Duodenal mucosa (tissue), 2 donors: Measurements from ENCODE around the gene ECHS1.

Experiments
- H3K27ac ChIP-seq: one replicate; pipeline ENCODE4 v1.7.0; 2013; ENCODE audit warnings: low read depth, low read length
- H3K27me3 ChIP-seq, 2 donors: one replicate each; pipeline ENCODE4 v1.7.0; 2013; ENCODE audit warnings: low read length in 2 of 2, control low read depth in 1 of 2; ENCODE audit not compliant: insufficient read depth in 2 of 2, control insufficient read depth in 1 of 2
- H3K36me3 ChIP-seq, 2 donors: one replicate each; pipeline ENCODE4 v1.7.0; 2013; ENCODE audit warnings: low read length in 2 of 2, control low read depth in 1 of 2; ENCODE audit not compliant: insufficient read depth in 2 of 2, control insufficient read depth in 1 of 2
- H3K4me1 ChIP-seq, 2 donors: one replicate each; pipeline ENCODE4 v1.7.0; 2013; ENCODE audit warnings: low read length in 2 of 2, control low read depth in 1 of 2; ENCODE audit not compliant: insufficient read depth in 2 of 2, control insufficient read depth in 1 of 2
- H3K4me3 ChIP-seq, 2 donors: one replicate each; pipeline ENCODE4 v1.7.0; 2013; ENCODE audit warnings: low read length in 2 of 2, low read depth in 1 of 2
- H3K9ac ChIP-seq, 2 donors: one replicate each; pipeline ENCODE4 v1.7.0; 2013; ENCODE audit warnings: low read length in 2 of 2, low read depth in 1 of 2
- H3K9me3 ChIP-seq, 2 donors: one replicate each; pipeline ENCODE4 v1.7.0; 2013; ENCODE audit warnings: low read length in 2 of 2, control low read depth in 1 of 2; ENCODE audit not compliant: control insufficient read depth in 1 of 2

The ECHS1 gene

GRCh38 chr10:133366751-133367150 lies 6.4 kb downstream of the ECHS1 start:
- Histone ChIP-seq H3K36me3 (peaks cover 55 to 78% of the 10 kb centered on the region in 2 donors), H3K9ac (no peak overlapping the region), H3K4me3 (no peak overlapping the region), H3K27me3 (no peaks in the 10 kb centered on the region), H3K27ac (no peak overlapping the region), H3K9me3 (no peaks in the 10 kb centered on the region), H3K4me1 (peaks cover 15 to 22% of the 10 kb centered on the region in 2 donors)

DNA sequence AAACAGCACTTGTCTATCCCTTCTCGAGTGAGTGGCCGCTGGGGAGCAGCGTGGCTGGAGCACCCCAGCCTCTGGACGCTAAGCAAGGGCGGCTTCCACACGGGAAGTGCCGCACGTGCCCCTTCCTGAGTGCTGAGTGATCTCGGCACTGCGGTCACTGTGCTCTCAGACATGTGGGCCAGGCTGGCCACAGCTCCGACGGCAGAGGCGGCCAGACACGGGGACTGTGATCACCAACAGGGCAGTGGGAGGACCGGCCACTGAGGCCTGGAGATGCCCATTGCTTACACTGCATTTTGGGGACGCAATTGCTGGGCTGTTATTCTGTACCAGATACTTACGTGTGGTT lies 7.0 kb downstream of the ECHS1 start:
- H3K9me3 ChIP-seq: no peaks in the 10 kb centered on the region
- H3K4me1 ChIP-seq: peaks cover 16 to 23% of the 10 kb centered on the region in 2 donors
- H3K27me3 ChIP-seq: no peaks in the 10 kb centered on the region
- no peak overlapping the region for H3K9ac ChIP-seq
- no peak overlapping the region for H3K27ac ChIP-seq
- H3K36me3 ChIP-seq: peaks cover 55 to 80% of the 10 kb centered on the region in 2 donors
- H3K4me3 ChIP-seq: no peak overlapping the region

DNA sequence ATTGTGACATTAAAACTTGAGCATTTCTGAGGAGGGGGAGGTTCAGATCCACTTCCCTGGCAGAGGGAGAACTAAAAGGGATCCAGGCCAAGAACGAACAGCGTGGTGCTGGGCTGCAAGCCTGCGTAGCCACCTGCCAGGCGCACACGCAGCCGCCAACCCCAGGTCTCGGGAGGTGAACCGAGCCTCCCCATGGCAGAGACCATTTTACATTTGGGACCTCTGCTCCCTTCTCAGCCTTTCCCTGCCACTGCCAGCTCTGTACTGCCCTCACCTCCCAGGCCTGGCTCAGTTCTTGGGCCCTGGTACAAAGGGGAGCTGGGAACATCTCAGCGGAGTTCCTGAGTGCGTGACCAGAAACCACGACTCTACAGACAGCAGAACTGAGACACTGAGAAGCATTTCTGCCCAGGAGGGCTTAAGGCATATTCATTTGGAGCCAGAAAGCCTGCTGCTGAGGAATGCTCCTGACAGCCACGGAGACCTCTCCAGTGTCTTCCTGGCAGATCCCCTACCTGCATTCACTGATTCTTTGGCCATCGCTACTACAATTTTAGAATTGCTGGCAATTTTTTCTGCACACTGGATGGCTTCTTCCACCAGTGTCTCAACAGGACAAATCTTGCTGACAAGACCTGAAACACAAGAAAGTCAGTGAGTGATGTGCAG lies 7.6 kb downstream of the ECHS1 start:
- H3K9me3 ChIP-seq: no peaks in the 10 kb centered on the region
- H3K9ac ChIP-seq: no peak overlapping the region
- H3K27ac ChIP-seq: no peak overlapping the region
- peaks cover 53 to 78% of the 10 kb centered on the region in 2 donors for H3K36me3 ChIP-seq
- H3K4me3 ChIP-seq: no peak overlapping the region
- H3K27me3 ChIP-seq: no peaks in the 10 kb centered on the region
- H3K4me1 ChIP-seq: peaks cover 21 to 28% of the 10 kb centered on the region in 2 donors

- peaks cover 45 to 71% of the 10 kb centered on the region in 2 donors for H3K36me3 ChIP-seq
Observed at GRCh38 chr10:133364645-133365431, 8.3 kb downstream of the ECHS1 start.

GRCh38 chr10:133362846-133363245 lies 10.3 kb downstream of the ECHS1 start:
- Histone ChIP-seq H3K9ac (no peak overlapping the region), H3K9me3 (no peaks in the 10 kb centered on the region), H3K27me3 (no peaks in the 10 kb centered on the region), H3K4me3 (no peak overlapping the region), H3K36me3 (peaks cover 28 to 51% of the 10 kb centered on the region in 2 donors), H3K27ac (no peak overlapping the region), H3K4me1 (peaks cover 42 to 48% of the 10 kb centered on the region in 2 donors)

More at GRCh38 chr10:133364645-133365431, 8.3 kb downstream of the ECHS1 start:
- Histone ChIP-seq H3K27me3 (no peaks in the 10 kb centered on the region), H3K4me3 (no peak overlapping the region), H3K9me3 (no peaks in the 10 kb centered on the region), H3K9ac (no peak overlapping the region), H3K4me1 (peaks cover 28 to 35% of the 10 kb centered on the region in 2 donors), H3K27ac (no peak overlapping the region)

GRCh38 chr10:133361773-133362441 lies 11.2 kb downstream of the ECHS1 start:
- peaks cover 42 to 51% of the 10 kb centered on the region in 2 donors for H3K4me1 ChIP-seq
- peaks cover 28 to 48% of the 10 kb centered on the region in 2 donors for H3K36me3 ChIP-seq
- no peak overlapping the region for H3K4me3 ChIP-seq
- H3K27ac ChIP-seq: no peak overlapping the region
- no peaks in the 10 kb centered on the region for H3K27me3 ChIP-seq
- H3K9me3 ChIP-seq: no peaks in the 10 kb centered on the region
- no peak overlapping the region for H3K9ac ChIP-seq

GRCh38 chr10:133361227-133361626 lies 11.9 kb downstream of the ECHS1 start:
- H3K4me1 ChIP-seq: peaks cover 46 to 56% of the 10 kb centered on the region in 2 donors
- no peak overlapping the region for H3K9ac ChIP-seq
- no peak overlapping the region for H3K27ac ChIP-seq
- peaks cover 21 to 42% of the 10 kb centered on the region in 2 donors for H3K36me3 ChIP-seq
- no peaks in the 10 kb centered on the region for H3K27me3 ChIP-seq
- no peak overlapping the region for H3K4me3 ChIP-seq
- H3K9me3 ChIP-seq: no peaks in the 10 kb centered on the region

GRCh38 chr10:133359972-133360610 lies 13.1 kb downstream of the ECHS1 start:
- peak overlapping the region in 1 of 2 donors; percentile 2 for H3K9ac ChIP-seq
- peak overlapping the region; percentile 19 to 38 for H3K4me3 ChIP-seq
- H3K4me1 ChIP-seq: peaks cover 42 to 48% of the 10 kb centered on the region in 2 donors
- no peaks in the 10 kb centered on the region for H3K9me3 ChIP-seq
- H3K36me3 ChIP-seq: peaks cover 13 to 35% of the 10 kb centered on the region in 2 donors
- no peaks in the 10 kb centered on the region for H3K27me3 ChIP-seq
- H3K27ac ChIP-seq: no peak overlapping the region

DNA sequence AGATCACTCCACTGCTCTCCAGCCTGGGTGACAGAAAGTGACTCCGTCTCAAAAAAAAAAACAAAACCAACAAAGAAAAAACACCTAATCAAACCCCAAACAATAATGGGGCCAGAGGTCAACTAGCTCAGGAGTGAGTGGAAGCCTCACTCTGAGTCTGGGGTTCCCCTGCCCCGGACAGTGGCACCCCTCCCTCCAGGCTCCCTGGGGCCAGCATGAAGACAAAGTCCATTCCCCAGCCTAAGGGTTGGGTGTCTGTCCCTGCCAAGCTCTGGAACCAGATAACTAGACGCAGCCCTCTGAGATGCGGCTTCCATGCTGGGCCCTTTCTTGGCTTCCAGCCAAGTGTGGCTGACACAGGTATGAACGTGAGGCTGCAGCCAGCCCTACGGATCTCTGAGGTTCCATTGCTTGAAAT lies 13.6 kb downstream of the ECHS1 start:
- Histone ChIP-seq H3K4me1 (peaks cover 39 to 43% of the 10 kb centered on the region in 2 donors), H3K9ac (no peak overlapping the region), H3K9me3 (no peaks in the 10 kb centered on the region), H3K4me3 (no peak overlapping the region), H3K27ac (no peak overlapping the region), H3K27me3 (no peaks in the 10 kb centered on the region), H3K36me3 (peaks cover 13 to 30% of the 10 kb centered on the region in 2 donors)
